ENCODE data around the gene CXCR5. TPM values are rescaled to one million over a fixed set of nuclear protein-coding genes. Genes with fewer than 3 reads are reported as not detected.

The CXCR5 gene
- total and polyA plus RNA-seq, 4 donors: 0.06 to 0.92 TPM; not detected in 2

GRCh38 chr11:118909619-118910308 lies 26.1 kb downstream of the CXCR5 start:
- peaks cover 0 to 7% (median 0%) of the 10 kb centered on the region in 4 donors for H3K36me3 ChIP-seq (ENCODE audit: control insufficient read depth in 4 of 4, insufficient read depth in 3 of 4, low read depth in 1 of 4, low read length in 3 of 4)
- H3K27me3 ChIP-seq (ENCODE audit: control insufficient read depth in 4 of 4, insufficient read depth in 4 of 4, low read length in 3 of 4): no peaks in the 10 kb centered on the region
- no peak for DNase-seq (ENCODE audit: low spot score)
- no peaks in the 10 kb centered on the region for H3K9me3 ChIP-seq (ENCODE audit: control insufficient read depth in 4 of 4, low read length in 3 of 4)
- TF ChIP-seq FOXA1 (IDR thresholded peaks at IDR 0.05) (no peak), CTCF (IDR thresholded peaks at IDR 0.05; ENCODE audit: low read depth, low read length, missing input control) (no peak), REST (IDR thresholded peaks at IDR 0.05) (no peak), JUND (IDR thresholded peaks at IDR 0.05) (no peak), HNF4A (conservative IDR thresholded peaks at IDR 0.05) (no peak), RXRA (IDR thresholded peaks at IDR 0.05) (no peak), YY1 (IDR thresholded peaks at IDR 0.05) (no peak), RAD21 (IDR thresholded peaks at IDR 0.05) (no peak), SP1 (IDR thresholded peaks at IDR 0.05) (no peak), HNF4G (IDR thresholded peaks at IDR 0.05) (no peak), NR2F2 (IDR thresholded peaks at IDR 0.05) (no peak), ZBTB33 (IDR thresholded peaks at IDR 0.05) (no peak), FOXA2 (IDR thresholded peaks at IDR 0.05) (no peak), MAX (IDR thresholded peaks at IDR 0.05) (no peak), TAF1 (conservative IDR thresholded peaks at IDR 0.05) (no peak)
- peak overlapping the region; percentile 57 to 79 for H3K27ac ChIP-seq (ENCODE audit: low read depth in 1 of 2, low read length in 2 of 2)
- H3K4me3 ChIP-seq (ENCODE audit: low read depth in 1 of 3, low read length in 3 of 3): no peak overlapping the region
- H3K4me1 ChIP-seq (ENCODE audit: control insufficient read depth in 4 of 4, insufficient read depth in 4 of 4, low read length in 3 of 4): peaks cover 20 to 63% (median 31%) of the 10 kb centered on the region in 4 donors
- H3K9ac ChIP-seq (ENCODE audit: low read depth in 1 of 2, low read length in 2 of 2): no peak overlapping the region
- WGBS: 78% methylated on average over 21 of the region's 21 CpGs

Measured in liver (tissue), 9 donors.